OCI-LY1 (cell line): ENCODE results near the gene ELSPBP1.

ENCODE experiments used
- EZH2 ChIP-seq: fragments of 200-600 bp; sonication (generic), shearing (Covaris generic); IDR thresholded peaks from 2 replicates; pipeline ENCODE4 v1.8.0; 2017; ENCODE audit warnings: borderline replicate concordance, mixed run types, mild to moderate bottlenecking, antibody characterized with exemption, low read length, moderate library complexity, mixed read lengths
- TF ChIP-seq, protein P1 (sequence below): fragments of 200-600 bp; sonication (generic), shearing (Covaris generic); IDR thresholded peaks from 2 replicates; pipeline ENCODE4 v1.5.1; 2017; ENCODE audit warnings: mild to moderate bottlenecking, antibody characterized with exemption, low read length, moderate library complexity, mixed read lengths

DNA sequence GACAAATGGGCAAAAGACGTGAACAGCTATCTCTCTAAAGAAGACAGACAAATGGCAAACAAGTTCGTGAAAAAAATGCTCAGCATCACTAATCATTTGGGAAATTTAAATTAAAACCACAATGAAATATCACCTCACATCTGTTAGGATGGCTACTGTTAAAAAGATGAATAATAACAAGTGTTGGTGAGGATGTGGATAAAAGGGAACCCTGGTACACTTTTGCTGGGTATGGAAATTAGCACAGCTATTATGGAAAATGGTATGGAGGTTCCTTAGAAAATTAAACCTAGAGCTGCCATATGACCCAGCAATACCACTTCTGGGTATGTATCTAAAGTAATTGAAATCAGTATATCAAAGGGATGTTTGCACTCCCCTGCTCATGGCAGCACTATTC, 42.3 kb downstream of the ELSPBP1 start:
- TF ChIP-seq, protein P1, sequence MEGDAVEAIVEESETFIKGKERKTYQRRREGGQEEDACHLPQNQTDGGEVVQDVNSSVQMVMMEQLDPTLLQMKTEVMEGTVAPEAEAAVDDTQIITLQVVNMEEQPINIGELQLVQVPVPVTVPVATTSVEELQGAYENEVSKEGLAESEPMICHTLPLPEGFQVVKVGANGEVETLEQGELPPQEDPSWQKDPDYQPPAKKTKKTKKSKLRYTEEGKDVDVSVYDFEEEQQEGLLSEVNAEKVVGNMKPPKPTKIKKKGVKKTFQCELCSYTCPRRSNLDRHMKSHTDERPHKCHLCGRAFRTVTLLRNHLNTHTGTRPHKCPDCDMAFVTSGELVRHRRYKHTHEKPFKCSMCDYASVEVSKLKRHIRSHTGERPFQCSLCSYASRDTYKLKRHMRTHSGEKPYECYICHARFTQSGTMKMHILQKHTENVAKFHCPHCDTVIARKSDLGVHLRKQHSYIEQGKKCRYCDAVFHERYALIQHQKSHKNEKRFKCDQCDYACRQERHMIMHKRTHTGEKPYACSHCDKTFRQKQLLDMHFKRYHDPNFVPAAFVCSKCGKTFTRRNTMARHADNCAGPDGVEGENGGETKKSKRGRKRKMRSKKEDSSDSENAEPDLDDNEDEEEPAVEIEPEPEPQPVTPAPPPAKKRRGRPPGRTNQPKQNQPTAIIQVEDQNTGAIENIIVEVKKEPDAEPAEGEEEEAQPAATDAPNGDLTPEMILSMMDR, result no peak
- TF ChIP-seq EZH2, result no peak
